Activated CD4-positive, alpha-beta T cell treated with anti-CD3 and anti-CD28 coated beads, Interleukin-2, amount 10 ng/mL, durations not matched to agents 24 days and 14 days (primary cell): ENCODE measurements around the gene PCLO. TPM values are rescaled to one million over a fixed set of nuclear protein-coding genes. Genes with fewer than 3 reads are reported as not detected.

Source experiments
- DNase-seq: peaks from one replicate; pipeline ENCODE4 v3.0.0; 2022
- H3K27ac Mint-ChIP-seq: one replicate; pipeline ENCODE4 v1.8.0; 2022; ENCODE audit warnings: mild to moderate bottlenecking, mixed read lengths
- H3K27me3 Mint-ChIP-seq: one replicate; pipeline ENCODE4 v1.8.0; 2022; ENCODE audit warnings: mixed read lengths
- H3K36me3 Mint-ChIP-seq: one replicate; pipeline ENCODE4 v1.8.0; 2022; ENCODE audit warnings: low read depth, mild to moderate bottlenecking, mixed read lengths
- H3K4me1 Mint-ChIP-seq: one replicate; pipeline ENCODE4 v1.8.0; 2021; ENCODE audit warnings: mixed read lengths
- H3K4me3 Mint-ChIP-seq: one replicate; pipeline ENCODE4 v1.8.0; 2022; ENCODE audit warnings: mild to moderate bottlenecking, moderate library complexity, mixed read lengths
- H3K9me3 Mint-ChIP-seq: one replicate; pipeline ENCODE4 v1.8.0; 2021; ENCODE audit warnings: mixed read lengths
- intact Hi-C: fragments of 100-400 bp; cut with micrococcal nuclease; formaldehyde crosslinking; loops from one replicate; pipeline ENCODE4 v1.15.1; 2023
- total RNA-seq: library from RNA; stranded (reverse); gene quantifications from 2 replicates; pipeline ENCODE4 v1.2.3, GENCODE V29; 2022

Gene PCLO
- total RNA-seq, 1 donor from 2014 or later: not detected

DNA sequence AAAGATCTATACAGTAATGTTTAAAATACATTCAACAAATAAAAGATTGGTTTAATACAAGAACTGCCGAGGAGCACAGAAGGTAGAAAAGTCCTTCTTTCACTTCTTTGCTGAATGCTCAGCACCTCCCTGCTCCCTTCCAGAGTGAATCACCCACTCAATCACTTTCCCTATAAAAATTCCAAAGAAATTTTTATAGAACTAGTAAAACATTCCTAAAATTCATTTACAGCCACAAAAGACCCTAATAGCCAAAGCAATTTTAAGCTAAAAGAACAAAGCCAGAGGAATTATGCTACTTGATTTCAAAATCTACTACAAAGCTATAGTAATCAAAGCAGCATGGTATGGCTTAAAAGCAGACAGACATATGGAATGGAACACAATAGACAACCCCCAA lies 320.9 kb downstream of the PCLO start:
- H3K27ac Mint-ChIP-seq: no peak overlapping the region

DNA sequence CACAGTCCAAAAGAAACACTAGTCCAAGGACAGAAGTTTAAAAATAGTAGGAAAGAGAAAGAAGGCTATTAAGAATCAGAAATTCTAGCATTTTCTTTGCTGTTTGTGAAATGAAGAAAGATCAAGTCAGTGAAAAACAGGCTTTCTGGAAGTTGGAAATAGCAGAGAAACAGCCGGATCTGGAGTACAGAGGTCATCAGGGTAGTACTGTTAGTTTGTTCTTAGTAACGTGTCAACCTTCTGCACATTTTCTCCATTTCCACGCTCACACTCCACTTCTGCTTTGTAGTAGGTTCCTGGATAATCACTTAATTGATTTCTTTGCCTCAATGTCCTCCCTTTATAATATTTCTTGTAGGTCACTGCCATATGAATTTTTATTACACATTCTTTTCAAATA lies 322.6 kb downstream of the PCLO start:
- intact Hi-C loops: no loop called here

More for the DNA sequence above, 320.9 kb downstream of the PCLO start:
- H3K36me3 Mint-ChIP-seq: no peaks in the 10 kb centered on the region
- no peaks in the 10 kb centered on the region for H3K4me1 Mint-ChIP-seq
- no peak overlapping the region for H3K4me3 Mint-ChIP-seq
- no peaks in the 10 kb centered on the region for H3K9me3 Mint-ChIP-seq
- no peak for DNase-seq
- H3K27me3 Mint-ChIP-seq: no peaks in the 10 kb centered on the region
- intact Hi-C loops: no loop called here

DNA sequence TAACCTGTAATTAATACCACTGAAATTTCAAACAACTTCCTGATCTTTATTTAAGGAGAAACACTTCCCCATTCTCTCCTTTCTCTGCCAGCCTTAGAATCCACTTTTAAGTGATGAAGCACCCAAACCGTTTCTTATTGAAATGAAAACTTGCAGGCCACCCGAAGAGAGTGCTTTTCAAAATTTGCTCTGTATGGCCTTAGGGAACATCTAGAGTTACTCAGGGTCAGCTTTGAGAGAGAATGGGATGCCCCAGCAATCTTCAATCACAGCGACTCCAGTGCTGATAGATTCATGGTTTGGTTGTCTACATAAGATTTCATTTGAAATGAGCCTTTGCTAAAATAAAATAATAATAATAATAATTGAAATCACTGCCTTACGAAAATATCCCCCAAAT lies 323.1 kb downstream of the PCLO start:
- Mint-ChIP-seq H3K36me3 (no peaks in the 10 kb centered on the region), H3K27ac (no peak overlapping the region), H3K27me3 (no peaks in the 10 kb centered on the region), H3K9me3 (no peaks in the 10 kb centered on the region), H3K4me1 (no peaks in the 10 kb centered on the region), H3K4me3 (no peak overlapping the region)
- intact Hi-C loops: no loop called here
- DNase-seq: no peak

More for the DNA sequence above, 322.6 kb downstream of the PCLO start:
- Mint-ChIP-seq H3K9me3 (no peaks in the 10 kb centered on the region), H3K36me3 (no peaks in the 10 kb centered on the region), H3K27ac (no peak overlapping the region), H3K27me3 (no peaks in the 10 kb centered on the region), H3K4me1 (no peaks in the 10 kb centered on the region), H3K4me3 (no peak overlapping the region)
- DNase-seq: no peak

DNA sequence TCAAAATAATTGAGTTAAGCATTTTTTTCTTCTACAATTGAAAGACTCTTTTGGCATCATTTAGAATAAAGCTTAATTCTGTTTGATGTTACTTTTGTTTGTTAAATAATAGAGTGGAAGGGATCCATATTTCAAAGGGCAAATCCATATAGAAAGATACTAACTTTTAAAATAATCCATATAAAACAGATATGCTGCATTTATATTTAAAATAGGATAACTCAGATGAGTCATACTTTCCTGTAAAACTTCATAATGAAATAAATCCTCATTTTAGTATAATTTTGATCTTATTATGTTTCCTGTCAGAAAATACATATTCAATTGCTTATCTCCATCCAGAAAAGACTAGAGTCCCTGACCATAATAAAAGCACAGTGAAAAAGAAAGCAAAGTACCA lies 323.6 kb downstream of the PCLO start:
- no peaks in the 10 kb centered on the region for H3K9me3 Mint-ChIP-seq
- H3K4me3 Mint-ChIP-seq: no peak overlapping the region
- no peaks in the 10 kb centered on the region for H3K36me3 Mint-ChIP-seq
- no peak for DNase-seq
- intact Hi-C loops: no loop called here
- no peaks in the 10 kb centered on the region for H3K4me1 Mint-ChIP-seq
- H3K27ac Mint-ChIP-seq: no peak overlapping the region
- H3K27me3 Mint-ChIP-seq: no peaks in the 10 kb centered on the region

DNA sequence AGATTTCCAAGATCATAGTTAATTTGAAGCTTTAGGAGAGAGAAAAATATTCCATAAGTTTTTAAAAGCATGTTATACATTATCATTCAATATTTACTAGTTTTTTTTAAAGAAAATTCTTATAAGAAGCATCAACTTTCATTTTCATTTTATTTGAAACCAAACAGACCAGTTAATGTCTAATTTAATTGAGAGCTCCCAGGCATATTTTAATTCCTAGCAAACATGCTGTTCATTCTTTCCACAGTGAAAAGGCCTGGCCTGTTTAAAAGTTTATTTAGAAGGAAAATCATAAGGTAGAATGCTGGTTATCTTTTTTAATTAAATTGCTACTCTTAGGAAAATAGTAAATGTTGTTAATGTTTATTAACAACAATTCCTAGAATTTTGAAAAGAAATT lies 324.4 kb downstream of the PCLO start:
- Mint-ChIP-seq H3K4me3 (no peak overlapping the region), H3K27ac (no peak overlapping the region), H3K9me3 (no peaks in the 10 kb centered on the region), H3K4me1 (no peaks in the 10 kb centered on the region), H3K27me3 (no peaks in the 10 kb centered on the region), H3K36me3 (no peaks in the 10 kb centered on the region)
- intact Hi-C loops: no loop called here
- DNase-seq: no peak

DNA sequence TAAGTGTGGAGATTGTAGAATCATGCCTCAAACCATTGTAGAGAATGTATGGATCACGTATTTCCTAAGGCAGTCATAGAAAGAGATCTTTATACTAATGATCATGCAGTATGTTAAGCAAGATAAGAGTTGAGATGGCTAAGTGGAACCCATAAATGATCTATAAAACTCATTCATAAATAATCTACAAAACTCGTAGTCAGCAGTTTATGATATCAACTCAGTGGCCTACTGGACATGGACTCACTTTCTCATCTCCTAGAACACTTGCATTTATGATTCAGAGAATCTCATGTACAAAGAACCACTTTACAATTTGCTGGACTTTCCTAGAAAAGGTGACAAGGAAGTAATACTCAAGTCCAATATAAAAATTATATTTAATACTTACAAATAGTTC lies 339.6 kb downstream of the PCLO start:
- no peak for DNase-seq
- Mint-ChIP-seq H3K4me1 (no peaks in the 10 kb centered on the region), H3K36me3 (no peaks in the 10 kb centered on the region), H3K9me3 (no peaks in the 10 kb centered on the region), H3K4me3 (no peak overlapping the region), H3K27me3 (no peaks in the 10 kb centered on the region), H3K27ac (no peak overlapping the region)
- intact Hi-C loops: no loop called here

DNA sequence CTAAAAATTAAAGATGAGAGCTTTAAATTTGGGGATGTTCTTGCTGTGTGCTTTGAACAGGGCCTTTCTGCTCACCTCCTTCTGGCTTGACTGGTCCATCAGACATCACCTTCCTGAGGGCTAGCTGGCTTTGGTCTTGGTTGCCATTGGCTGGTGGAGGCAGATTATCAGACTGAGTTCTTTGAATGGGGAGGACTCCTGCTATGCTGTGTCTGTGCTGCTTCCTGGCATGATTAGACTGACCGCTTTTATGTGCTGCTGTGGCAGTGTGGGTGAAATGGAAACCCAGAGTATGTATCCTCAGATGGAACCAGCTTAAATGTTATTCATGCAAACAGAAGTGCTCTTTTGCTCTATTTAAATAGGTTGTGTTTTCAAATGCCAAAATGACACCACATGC lies 341.6 kb downstream of the PCLO start:
- intact Hi-C loops: no loop called here
- Mint-ChIP-seq H3K4me1 (no peaks in the 10 kb centered on the region), H3K27ac (no peak overlapping the region), H3K9me3 (no peaks in the 10 kb centered on the region), H3K27me3 (no peaks in the 10 kb centered on the region), H3K36me3 (no peaks in the 10 kb centered on the region), H3K4me3 (no peak overlapping the region)
- no peak for DNase-seq

DNA sequence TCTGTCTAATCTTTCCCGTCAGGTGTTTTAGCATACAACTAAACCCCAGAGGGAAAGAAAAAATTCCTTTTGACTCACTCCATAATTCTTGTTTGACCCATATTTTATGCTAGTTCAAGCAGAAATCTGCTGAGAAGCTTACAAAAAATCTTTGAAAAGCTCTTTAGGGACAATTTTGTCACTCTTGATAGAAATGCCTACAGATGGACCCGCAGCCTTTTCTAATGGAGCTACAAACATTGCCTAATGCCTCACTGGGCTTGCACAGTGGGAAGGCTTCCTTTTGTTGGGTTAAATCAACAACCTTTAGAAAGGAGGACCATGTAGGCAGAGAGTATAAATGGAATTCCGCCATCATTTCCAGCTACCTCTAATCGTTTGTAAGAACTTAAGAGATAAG lies 344.5 kb downstream of the PCLO start:
- H3K4me3 Mint-ChIP-seq: no peak overlapping the region
- no peaks in the 10 kb centered on the region for H3K36me3 Mint-ChIP-seq
- H3K9me3 Mint-ChIP-seq: no peaks in the 10 kb centered on the region
- H3K27me3 Mint-ChIP-seq: no peaks in the 10 kb centered on the region
- H3K27ac Mint-ChIP-seq: no peak overlapping the region
- intact Hi-C loops: no loop called here
- no peaks in the 10 kb centered on the region for H3K4me1 Mint-ChIP-seq
- no peak for DNase-seq

DNA sequence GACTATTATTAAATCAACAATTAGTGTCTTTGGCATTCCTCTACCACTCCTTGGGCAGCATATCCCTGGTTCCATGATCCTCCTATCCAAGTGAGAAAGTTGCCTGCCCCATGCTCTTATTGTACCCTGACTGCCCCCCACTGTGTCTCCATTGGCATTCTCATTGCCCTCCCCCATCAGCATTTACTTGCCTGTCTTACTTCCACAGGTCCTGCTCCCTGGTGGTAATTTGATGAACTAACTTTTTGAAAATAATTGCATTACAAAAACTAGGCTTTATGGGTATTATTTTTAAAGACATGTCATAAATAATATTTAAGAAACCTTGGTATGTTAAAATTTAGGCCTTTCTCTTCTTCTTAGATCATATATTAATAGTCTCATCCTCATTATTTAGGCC lies 346.4 kb downstream of the PCLO start:
- Mint-ChIP-seq H3K27ac (no peak overlapping the region), H3K4me1 (no peaks in the 10 kb centered on the region), H3K27me3 (no peaks in the 10 kb centered on the region), H3K4me3 (no peak overlapping the region), H3K36me3 (no peaks in the 10 kb centered on the region), H3K9me3 (no peaks in the 10 kb centered on the region)
- no peak for DNase-seq
- intact Hi-C loops: no loop called here

DNA sequence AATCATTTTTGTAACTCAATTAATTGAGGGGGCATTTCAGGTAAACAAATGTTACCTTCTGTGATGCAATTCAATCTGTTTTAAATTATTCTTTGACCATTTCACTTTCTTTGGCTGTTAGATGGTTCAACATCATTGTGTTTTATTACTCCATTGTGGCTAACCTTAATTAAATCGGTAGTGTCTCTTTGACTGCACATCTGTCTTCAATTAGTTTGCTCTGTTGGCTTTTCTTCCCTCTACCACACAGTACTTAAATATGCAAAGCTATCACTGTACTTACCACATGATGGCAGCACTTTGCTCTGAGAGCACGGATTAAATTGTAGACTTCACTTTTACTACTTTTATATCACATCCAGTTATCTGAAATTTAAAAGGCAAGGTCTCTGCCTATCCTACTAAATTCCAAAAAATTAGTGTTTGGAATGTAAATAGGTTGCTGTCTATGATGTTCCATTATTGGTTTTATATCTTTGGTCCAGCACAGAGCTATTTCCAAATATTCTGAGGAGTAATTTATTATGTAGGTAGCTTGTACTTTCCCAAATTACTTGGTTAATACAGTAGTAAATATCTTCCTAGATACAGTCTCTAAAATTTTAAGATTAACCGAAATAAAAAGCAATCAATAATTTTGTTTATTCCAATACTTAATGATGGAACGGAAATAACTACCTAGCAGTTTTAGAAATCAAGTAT lies 352.0 kb downstream of the PCLO start:
- Mint-ChIP-seq H3K4me3 (no peak overlapping the region), H3K36me3 (no peaks in the 10 kb centered on the region), H3K27ac (no peak overlapping the region), H3K27me3 (no peaks in the 10 kb centered on the region), H3K9me3 (no peaks in the 10 kb centered on the region), H3K4me1 (no peaks in the 10 kb centered on the region)
- intact Hi-C loops: no loop called here
- no peak for DNase-seq

DNA sequence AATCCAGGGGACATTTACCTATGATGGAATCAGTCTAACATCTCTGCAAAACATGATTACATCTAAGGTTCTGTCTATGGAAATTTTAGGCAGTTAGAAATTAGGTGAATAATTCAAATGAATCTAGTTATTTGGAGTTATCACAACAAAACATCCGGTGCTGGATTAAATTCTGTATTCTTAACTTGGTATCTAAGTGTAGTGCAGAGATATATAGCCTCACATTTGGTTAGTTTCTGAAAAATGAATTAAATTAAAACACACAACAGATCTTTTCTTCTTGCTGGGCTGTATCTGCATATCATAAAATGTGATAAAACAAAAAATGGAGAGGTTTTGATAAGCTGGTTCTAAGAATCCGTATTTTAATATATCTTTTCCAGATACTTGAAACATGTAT lies 354.1 kb downstream of the PCLO start:
- intact Hi-C loops: no loop called here
- H3K36me3 Mint-ChIP-seq: no peaks in the 10 kb centered on the region
- no peak overlapping the region for H3K4me3 Mint-ChIP-seq
- no peaks in the 10 kb centered on the region for H3K9me3 Mint-ChIP-seq
- H3K4me1 Mint-ChIP-seq: no peaks in the 10 kb centered on the region
- no peaks in the 10 kb centered on the region for H3K27me3 Mint-ChIP-seq
- H3K27ac Mint-ChIP-seq: no peak overlapping the region
- DNase-seq: no peak

DNA sequence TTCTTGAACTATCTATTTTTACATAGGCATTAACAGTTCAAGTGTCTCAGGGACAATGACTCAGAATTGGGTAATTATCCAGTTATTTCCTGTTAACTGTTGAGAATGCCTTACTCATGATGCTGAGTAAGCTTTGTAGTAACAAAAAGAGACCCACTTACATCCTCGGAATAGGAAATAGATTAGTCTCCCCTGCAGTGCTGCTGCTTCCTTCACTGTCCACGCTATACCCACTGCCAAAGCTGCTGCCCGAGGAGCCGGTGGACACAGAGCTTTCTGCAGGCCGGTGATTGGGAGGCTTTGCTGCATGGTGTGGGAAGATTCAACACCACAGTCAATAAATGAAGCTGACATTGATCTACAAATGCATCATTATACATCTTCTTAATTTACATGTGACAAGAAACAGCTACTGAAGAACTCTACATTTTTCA lies 357.1 kb downstream of the PCLO start:
- no peak for DNase-seq
- Mint-ChIP-seq H3K4me1 (no peaks in the 10 kb centered on the region), H3K4me3 (no peak overlapping the region), H3K27ac (no peak overlapping the region), H3K27me3 (no peaks in the 10 kb centered on the region), H3K9me3 (no peaks in the 10 kb centered on the region), H3K36me3 (no peaks in the 10 kb centered on the region)
- intact Hi-C loops: no loop called here

DNA sequence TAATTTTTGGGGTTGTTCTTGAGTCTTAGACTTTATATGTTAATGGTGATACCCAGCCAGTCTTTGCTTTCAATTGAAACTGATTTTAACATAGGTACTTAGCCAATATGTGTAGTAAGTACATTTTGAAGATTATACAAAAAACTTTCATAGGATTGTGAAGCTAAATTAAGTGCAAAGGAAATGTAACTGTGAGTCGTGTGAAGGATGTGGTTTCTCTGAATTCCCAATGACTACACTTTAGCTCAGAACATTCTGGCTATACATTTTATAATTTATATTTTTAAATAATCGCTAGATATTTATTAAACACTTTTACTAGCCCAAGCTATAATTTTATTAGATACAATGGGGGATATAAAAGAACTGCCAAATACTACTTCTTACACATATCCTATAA lies 359.3 kb downstream of the PCLO start:
- intact Hi-C loops: no loop called here
- no peak overlapping the region for H3K27ac Mint-ChIP-seq
- H3K36me3 Mint-ChIP-seq: no peaks in the 10 kb centered on the region
- H3K4me1 Mint-ChIP-seq: no peaks in the 10 kb centered on the region
- no peak overlapping the region for H3K4me3 Mint-ChIP-seq
- no peaks in the 10 kb centered on the region for H3K27me3 Mint-ChIP-seq
- H3K9me3 Mint-ChIP-seq: no peaks in the 10 kb centered on the region
- no peak for DNase-seq

DNA sequence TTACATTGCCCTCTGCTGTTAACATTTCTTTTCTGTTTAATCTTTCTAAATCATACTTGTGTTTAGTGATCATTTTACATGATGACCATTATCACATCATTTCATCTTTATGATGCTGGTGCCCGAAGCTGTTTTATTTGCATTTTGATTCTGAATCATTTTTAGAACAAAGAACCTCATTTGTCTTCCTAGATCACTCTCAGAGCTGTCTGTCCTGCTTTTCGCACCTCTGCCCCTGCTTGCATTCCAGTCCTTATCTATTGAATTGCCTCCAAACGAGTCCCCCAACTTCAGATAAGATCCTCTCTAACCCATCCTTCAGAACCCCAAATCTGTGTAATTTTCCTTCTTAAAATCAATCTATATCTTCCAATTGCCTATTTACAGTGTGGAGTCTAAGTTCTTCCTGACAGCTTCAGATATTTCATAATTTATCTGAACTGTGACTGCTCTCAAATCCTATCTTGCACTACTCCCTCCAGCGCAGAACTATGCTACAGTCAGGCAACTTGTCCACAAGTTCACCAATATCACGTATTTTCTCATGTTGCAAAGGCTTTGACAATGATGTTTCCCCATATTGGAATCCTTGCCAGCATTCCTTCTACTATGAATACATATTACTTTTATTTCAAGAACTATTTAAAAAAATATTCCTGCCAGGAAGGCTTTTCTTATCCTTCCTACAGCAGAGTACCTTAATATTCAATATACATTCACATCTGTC lies 372.6 kb downstream of the PCLO start:
- Mint-ChIP-seq H3K27ac (no peak overlapping the region), H3K4me1 (no peaks in the 10 kb centered on the region), H3K9me3 (no peaks in the 10 kb centered on the region), H3K4me3 (no peak overlapping the region), H3K27me3 (no peaks in the 10 kb centered on the region), H3K36me3 (no peaks in the 10 kb centered on the region)
- no peak for DNase-seq
- intact Hi-C loops: no loop called here

DNA sequence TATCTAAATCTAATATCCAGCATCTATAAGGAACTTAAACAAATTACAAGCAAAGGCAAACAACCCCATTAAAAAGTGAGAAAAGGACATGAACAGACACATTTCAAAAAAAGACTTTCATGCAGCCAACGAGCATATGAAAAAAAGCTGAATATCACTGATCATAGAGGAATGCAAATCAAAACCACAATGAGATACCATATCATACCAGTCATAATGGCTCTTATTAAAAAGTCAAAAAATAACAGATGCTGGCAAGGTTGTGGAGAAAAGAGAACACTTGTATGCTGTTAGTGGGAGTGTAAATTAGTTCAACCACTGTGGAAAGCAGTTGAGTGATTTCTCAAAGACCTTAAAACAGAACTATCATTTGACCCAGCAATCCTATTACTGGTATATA lies 384.7 kb downstream of the PCLO start:
- Mint-ChIP-seq H3K4me1 (no peaks in the 10 kb centered on the region), H3K9me3 (no peaks in the 10 kb centered on the region), H3K36me3 (no peaks in the 10 kb centered on the region), H3K4me3 (no peak overlapping the region), H3K27me3 (no peaks in the 10 kb centered on the region), H3K27ac (no peak overlapping the region)
- intact Hi-C loops: no loop called here
- no peak for DNase-seq
